Astrocyte (in vitro differentiated cells and primary cell): ENCODE measurements around the gene MAP1LC3C. TPM values are rescaled to one million over a fixed set of nuclear protein-coding genes. Genes with fewer than 3 reads are reported as not detected.

Experiments
- DNase-seq: peaks from one replicate; pipeline ENCODE4 v3.0.0-alpha.2; 2010; ENCODE audit warnings: low read depth
- FAIRE-seq: peaks from 2 replicates; lab custom pipeline; 2011; peaks lifted over from hg19 to GRCh38; lab: Jason Lieb, UNC
- H2AFZ ChIP-seq: 2 replicates; pipeline ENCODE4 v1.6.0; 2012; ENCODE audit warnings: low read depth, low read length, inconsistent platforms
- H3K27ac ChIP-seq: 2 replicates; pipeline ENCODE4 v1.5.1; 2011; ENCODE audit warnings: low read depth, low read length, inconsistent platforms
- H3K27me3 ChIP-seq: 2 replicates; pipeline ENCODE4 v1.6.0; 2011; ENCODE audit warnings: low read length, inconsistent platforms; ENCODE audit not compliant: insufficient read depth
- H3K36me3 ChIP-seq: 2 replicates; pipeline ENCODE4 v1.5.1; 2011; ENCODE audit warnings: low read length, inconsistent platforms; ENCODE audit not compliant: insufficient read depth
- H3K4me1 ChIP-seq: 2 replicates; pipeline ENCODE4 v1.5.1; 2011; ENCODE audit warnings: low read length, inconsistent platforms; ENCODE audit not compliant: insufficient read depth
- H3K4me2 ChIP-seq: 2 replicates; pipeline ENCODE4 v1.6.0; 2012; ENCODE audit warnings: low read length, inconsistent platforms
- H3K4me3 ChIP-seq: 2 replicates; pipeline ENCODE4 v1.5.1; 2011; ENCODE audit warnings: low read depth, mild to moderate bottlenecking, low read length, inconsistent platforms; ENCODE audit not compliant: insufficient read depth
- H3K79me2 ChIP-seq: 2 replicates; pipeline ENCODE4 v1.6.0; 2012; ENCODE audit warnings: mild to moderate bottlenecking, low read length, inconsistent platforms; ENCODE audit not compliant: insufficient read depth
- H3K9ac ChIP-seq: 2 replicates; pipeline ENCODE4 v1.6.0; 2012; ENCODE audit warnings: mild to moderate bottlenecking, low read length, inconsistent platforms
- H3K9me3 ChIP-seq: 2 replicates; pipeline ENCODE4 v1.5.1; 2012; ENCODE audit warnings: low read depth, mild to moderate bottlenecking, low read length, inconsistent platforms; ENCODE audit not compliant: insufficient read depth
- H4K20me1 ChIP-seq: 2 replicates; pipeline ENCODE4 v1.6.0; 2012; ENCODE audit warnings: low read length, inconsistent platforms; ENCODE audit not compliant: insufficient read depth
- H3K27ac Mint-ChIP-seq: one replicate; pipeline ENCODE4 v1.8.0; 2021; ENCODE audit warnings: mild to moderate bottlenecking, mixed read lengths; ENCODE audit not compliant: unreplicated experiment
- H3K27me3 Mint-ChIP-seq: one replicate; pipeline ENCODE4 v1.8.0; 2021; ENCODE audit warnings: low read depth, mixed read lengths; ENCODE audit not compliant: unreplicated experiment
- H3K36me3 Mint-ChIP-seq: one replicate; pipeline ENCODE4 v1.8.0; 2021; ENCODE audit warnings: low read depth, mixed read lengths; ENCODE audit not compliant: unreplicated experiment
- H3K4me1 Mint-ChIP-seq: one replicate; pipeline ENCODE4 v1.8.0; 2021; ENCODE audit warnings: low read depth, mixed read lengths; ENCODE audit not compliant: unreplicated experiment
- H3K4me3 Mint-ChIP-seq: one replicate; pipeline ENCODE4 v1.8.0; 2021; ENCODE audit warnings: mild to moderate bottlenecking, moderate library complexity, mixed read lengths; ENCODE audit not compliant: unreplicated experiment
- H3K9me3 Mint-ChIP-seq: one replicate; pipeline ENCODE4 v1.8.0; 2021; ENCODE audit warnings: mild to moderate bottlenecking, mixed read lengths; ENCODE audit not compliant: unreplicated experiment
- CTCF ChIP-seq: IDR thresholded peaks from 2 replicates; pipeline ENCODE4 v1.5.1; 2011; ENCODE audit warnings: low read depth, mild to moderate bottlenecking, inconsistent platforms, low read length, moderate library complexity; ENCODE audit not compliant: insufficient read depth
- EZH2 ChIP-seq: IDR thresholded peaks from 2 replicates; pipeline ENCODE4 v1.6.1; 2012; ENCODE audit warnings: mild to moderate bottlenecking, low read length, inconsistent platforms; ENCODE audit not compliant: insufficient read depth
- total RNA-seq: library from RNA; stranded (reverse); gene quantifications from 2 replicates; pipeline ENCODE4 v1.2.1, GENCODE V29; 2021

Gene MAP1LC3C
- total RNA-seq, 1 donor from 2014 or later, result 9.9 TPM

GRCh38 chr1:242008826-242009495 lies 10.1 kb upstream of the MAP1LC3C start:
- H3K4me3 Mint-ChIP-seq, result no peak overlapping the region
- TF ChIP-seq CTCF (no peak), EZH2 (no peak)
- H3K27ac ChIP-seq, result no peak overlapping the region
- peaks cover 2% of the 10 kb centered on the region for H3K9me3 Mint-ChIP-seq
- H3K9me3 ChIP-seq, result no peaks in the 10 kb centered on the region
- DNase-seq (no peak), FAIRE-seq (no peak)
- H3K27ac Mint-ChIP-seq, result no peak overlapping the region
- no peak overlapping the region for H2AFZ ChIP-seq
- H3K27me3 ChIP-seq, result no peaks in the 10 kb centered on the region
- H3K27me3 Mint-ChIP-seq, result no peaks in the 10 kb centered on the region
- peaks cover 13% of the 10 kb centered on the region for H3K4me1 Mint-ChIP-seq
- H3K36me3 Mint-ChIP-seq, result no peaks in the 10 kb centered on the region
- no peaks in the 10 kb centered on the region for H3K36me3 ChIP-seq
- H4K20me1 ChIP-seq, result no peaks in the 10 kb centered on the region
- H3K79me2 ChIP-seq, result no peaks in the 10 kb centered on the region
- H3K4me3 ChIP-seq, result no peak overlapping the region
- no peak overlapping the region for H3K9ac ChIP-seq
- H3K4me1 ChIP-seq, result no peaks in the 10 kb centered on the region
- H3K4me2 ChIP-seq, result no peak overlapping the region

- Mint-ChIP-seq H3K27ac (no peak overlapping the region), H3K4me1 (peaks cover 9% of the 10 kb centered on the region), H3K27me3 (no peaks in the 10 kb centered on the region), H3K9me3 (peaks cover 2% of the 10 kb centered on the region), H3K36me3 (no peaks in the 10 kb centered on the region), H3K4me3 (no peak overlapping the region)
- no peak for DNase-seq
- Histone ChIP-seq H3K9me3 (no peaks in the 10 kb centered on the region), H3K36me3 (no peaks in the 10 kb centered on the region), H4K20me1 (no peaks in the 10 kb centered on the region), H3K4me3 (no peak overlapping the region), H3K27me3 (no peaks in the 10 kb centered on the region), H3K9ac (no peak overlapping the region), H3K4me1 (no peaks in the 10 kb centered on the region), H3K4me2 (no peak overlapping the region), H2AFZ (no peak overlapping the region), H3K27ac (no peak overlapping the region), H3K79me2 (no peaks in the 10 kb centered on the region)
- no peak for TF ChIP-seq CTCF
- TF ChIP-seq EZH2, result no peak
- FAIRE-seq, result no peak
Observed at GRCh38 chr1:242006976-242007375, 8.1 kb upstream of the MAP1LC3C start.

- no peak for FAIRE-seq
- Histone ChIP-seq H3K4me1 (no peaks in the 10 kb centered on the region), H3K36me3 (no peaks in the 10 kb centered on the region), H4K20me1 (no peaks in the 10 kb centered on the region), H3K27ac (no peak overlapping the region), H3K9ac (no peak overlapping the region), H3K27me3 (no peaks in the 10 kb centered on the region), H3K4me3 (no peak overlapping the region), H2AFZ (no peak overlapping the region), H3K4me2 (peak overlapping the region; percentile 21), H3K79me2 (no peaks in the 10 kb centered on the region), H3K9me3 (no peaks in the 10 kb centered on the region)
- Mint-ChIP-seq H3K27me3 (no peaks in the 10 kb centered on the region), H3K36me3 (no peaks in the 10 kb centered on the region), H3K4me1 (peaks cover 4% of the 10 kb centered on the region), H3K9me3 (peaks cover 2% of the 10 kb centered on the region), H3K27ac (peak overlapping the region; percentile 80), H3K4me3 (no peak overlapping the region)
- DNase-seq, result peak; percentile 62
- TF ChIP-seq EZH2 (no peak), CTCF (no peak)
Observed at GRCh38 chr1:242005866-242006535, 7.1 kb upstream of the MAP1LC3C start.
